GM19324 (cell line): ENCODE measurements around the gene ABCG5.

Source experiments
- ATAC-seq: cut with Tn5 transposase; IDR thresholded peaks from one replicate; pipeline ENCODE4 v1.9.1; 2021; ENCODE audit warnings: mild to moderate bottlenecking, moderate library complexity; ENCODE audit not compliant: unreplicated experiment, low FRiP score

Gene ABCG5

GRCh38 chr2:43764086-43764705, 74.4 kb downstream of the ABCG5 start:
- no peak for ATAC-seq

GRCh38 chr2:43763091-43763490, 75.5 kb downstream of the ABCG5 start:
- no peak for ATAC-seq
